Thymus (tissue), 11 donors: ENCODE data around the gene DNAJA2. TPM values are rescaled to one million over a fixed set of nuclear protein-coding genes. Genes with fewer than 3 reads are reported as not detected.
"Not testable (repeated sequence)": the region's sequence is repeated elsewhere in the genome, so short reads cannot be mapped to it uniquely, and the experiment has no call there.

Source experiments
- DNase-seq, 9 donors: peaks; one replicate each; pipeline ENCODE4 v3.0.0-alpha.2; 2013; ENCODE audit warnings: low spot score in 9 of 9, low read depth in 6 of 9, missing footprints in 1 of 9
- H3K27ac ChIP-seq, 2 donors: one replicate each; pipeline ENCODE4 v1.5.1; 2013; ENCODE audit warnings: control low read depth in 1 of 2, low read depth in 1 of 2, low read length in 1 of 2, mild to moderate bottlenecking in 1 of 2, moderate library complexity in 1 of 2
- H3K27me3 ChIP-seq, 2 donors: one replicate each; pipeline ENCODE4 v1.5.1; 2013; ENCODE audit warnings: low read length in 1 of 2; ENCODE audit not compliant: control insufficient read depth in 2 of 2, insufficient read depth in 1 of 2
- H3K36me3 ChIP-seq, 2 donors: one replicate each; pipeline ENCODE4 v1.5.1; 2013; ENCODE audit warnings: low read length in 1 of 2, mild to moderate bottlenecking in 1 of 2, moderate library complexity in 1 of 2; ENCODE audit not compliant: control insufficient read depth in 2 of 2, insufficient read depth in 2 of 2
- H3K4me1 ChIP-seq, 2 donors: one replicate each; pipeline ENCODE4 v1.5.1; 2013; ENCODE audit warnings: low read length in 2 of 2; ENCODE audit not compliant: control insufficient read depth in 2 of 2, insufficient read depth in 2 of 2
- H3K4me3 ChIP-seq, 2 donors: one replicate each; pipeline ENCODE4 v1.5.1; 2013; ENCODE audit warnings: low read length in 2 of 2, control low read depth in 1 of 2, mild to moderate bottlenecking in 1 of 2
- H3K9me3 ChIP-seq, 2 donors: one replicate each; pipeline ENCODE4 v1.5.1; 2013; ENCODE audit warnings: low read length in 1 of 2, mild to moderate bottlenecking in 1 of 2; ENCODE audit not compliant: control insufficient read depth in 2 of 2, insufficient read depth in 1 of 2
- WGBS: extraction: QIAGEN DNeasy Blood & Tissue Kit; methylation state at CpG from one replicate; pipeline ENCODE4 v1.1.7; 2013; 5-methylcytosine and 5-hydroxymethylcytosine counted together
- polyA plus RNA-seq: library from polyadenylated mRNA; stranded (reverse); fragments of 200-250 nt; gene quantifications from one replicate; pipeline ENCODE4 v1.2.3, GENCODE V29; 2013
- total RNA-seq: library from RNA; stranded (reverse); fragments of 120-200 nt; gene quantifications from one replicate; pipeline ENCODE4 v1.2.4, GENCODE V29; 2013
- donor health status: healthy.

DNAJA2 gene
- total and polyA plus RNA-seq, 2 donors = 47.9 to 65.1 TPM

GRCh38 chr16:47008612-47009011 is 35.1 kb upstream of the DNAJA2 start:
- H3K27ac ChIP-seq = no peak overlapping the region
- 98% methylated on average over 2 of the region's 2 CpGs for WGBS
- no peak for DNase-seq
- no peaks in the 10 kb centered on the region for H3K4me1 ChIP-seq
- no peak overlapping the region for H3K4me3 ChIP-seq
- no peaks in the 10 kb centered on the region for H3K9me3 ChIP-seq
- H3K36me3 ChIP-seq = no peaks in the 10 kb centered on the region
- H3K27me3 ChIP-seq = no peaks in the 10 kb centered on the region

GRCh38 chr16:47008174-47008573 is 34.7 kb upstream of the DNAJA2 start:
- WGBS = 95% methylated on average over 4 of the region's 4 CpGs
- DNase-seq = no peak
- Histone ChIP-seq H3K9me3 (no peaks in the 10 kb centered on the region), H3K36me3 (no peaks in the 10 kb centered on the region), H3K4me1 (no peaks in the 10 kb centered on the region), H3K27ac (no peak overlapping the region), H3K4me3 (no peak overlapping the region), H3K27me3 (no peaks in the 10 kb centered on the region)

GRCh38 chr16:47004652-47005051 is 31.2 kb upstream of the DNAJA2 start:
- Histone ChIP-seq H3K9me3 (no peaks in the 10 kb centered on the region), H3K36me3 (no peaks in the 10 kb centered on the region), H3K4me3 (no peak overlapping the region), H3K27me3 (no peaks in the 10 kb centered on the region), H3K4me1 (no peaks in the 10 kb centered on the region), H3K27ac (no peak overlapping the region)
- no peak for DNase-seq
- 91% methylated on average over 2 of the region's 2 CpGs for WGBS

- DNase-seq, H3K9me3 ChIP-seq, H3K27ac ChIP-seq, H3K36me3 ChIP-seq, H3K4me3 ChIP-seq, H3K4me1 ChIP-seq, H3K27me3 ChIP-seq: not testable (repeated sequence)
- 97% methylated on average over 25 of the region's 29 CpGs for WGBS
Observed at GRCh38 chr16:47000066-47000465, 26.6 kb upstream of the DNAJA2 start.

- 97% methylated on average over 3 of the region's 3 CpGs for WGBS
Observed at GRCh38 chr16:46997844-46998243, 24.4 kb upstream of the DNAJA2 start.

GRCh38 chr16:46996952-46997458 is 23.5 kb upstream of the DNAJA2 start:
- no peak overlapping the region for H3K4me3 ChIP-seq
- no peaks in the 10 kb centered on the region for H3K27me3 ChIP-seq
- no peaks in the 10 kb centered on the region for H3K36me3 ChIP-seq
- WGBS = 94% methylated on average over 2 of the region's 2 CpGs
- peaks cover 2 to 8% of the 10 kb centered on the region in 2 donors for H3K9me3 ChIP-seq
- H3K4me1 ChIP-seq = no peaks in the 10 kb centered on the region
- DNase-seq = no peak
- no peak overlapping the region for H3K27ac ChIP-seq

More at GRCh38 chr16:46997844-46998243, 24.4 kb upstream of the DNAJA2 start:
- Histone ChIP-seq H3K27ac (no peak overlapping the region), H3K9me3 (no peaks in the 10 kb centered on the region), H3K4me3 (no peak overlapping the region), H3K4me1 (no peaks in the 10 kb centered on the region), H3K27me3 (no peaks in the 10 kb centered on the region), H3K36me3 (no peaks in the 10 kb centered on the region)
- no peak for DNase-seq

- 89% methylated on average over 1 of the region's 1 CpG for WGBS
- peaks cover 2 to 11% of the 10 kb centered on the region in 2 donors for H3K9me3 ChIP-seq
- no peaks in the 10 kb centered on the region for H3K4me1 ChIP-seq
- no peak overlapping the region for H3K4me3 ChIP-seq
- DNase-seq = no peak
- no peaks in the 10 kb centered on the region for H3K36me3 ChIP-seq
- no peaks in the 10 kb centered on the region for H3K27me3 ChIP-seq
- no peak overlapping the region for H3K27ac ChIP-seq
Observed at GRCh38 chr16:46996391-46996790, 22.9 kb upstream of the DNAJA2 start.

GRCh38 chr16:46991729-46992704 is 18.5 kb upstream of the DNAJA2 start:
- no peak for DNase-seq
- Histone ChIP-seq H3K27me3 (no peaks in the 10 kb centered on the region), H3K27ac (no peak overlapping the region), H3K9me3 (peaks cover 2 to 11% of the 10 kb centered on the region in 2 donors), H3K4me3 (no peak overlapping the region), H3K4me1 (no peaks in the 10 kb centered on the region), H3K36me3 (no peaks in the 10 kb centered on the region)
- WGBS = 95% methylated on average over 16 of the region's 16 CpGs

GRCh38 chr16:46986896-46987295 is 13.4 kb upstream of the DNAJA2 start:
- DNase-seq = no peak
- no peaks in the 10 kb centered on the region for H3K36me3 ChIP-seq
- peaks cover 0 to 2% of the 10 kb centered on the region in 2 donors for H3K9me3 ChIP-seq
- no peak overlapping the region for H3K4me3 ChIP-seq
- no peak overlapping the region for H3K27ac ChIP-seq
- H3K27me3 ChIP-seq = no peaks in the 10 kb centered on the region
- no peaks in the 10 kb centered on the region for H3K4me1 ChIP-seq
- WGBS = 88% methylated on average over 3 of the region's 3 CpGs
